Vagina (tissue), 2 donors: ENCODE data around the gene CYB5B.

Experiments used
- CTCF ChIP-seq, 3 experiments: fragments of 450-650 bp in 2 of 3; fragments of 200-600 bp in 1 of 3; sonication (generic) in 1 of 3; IDR thresholded peaks; one replicate each; pipeline ENCODE4 v1.5.1; 2017 to 2019; ENCODE audit warnings: antibody characterized with exemption in 3 of 3, mild to moderate bottlenecking in 2 of 3, moderate library complexity in 2 of 3
- POLR2A ChIP-seq, 2 donors: fragments of 450-650 bp; IDR thresholded peaks; one replicate each; pipeline ENCODE4 v1.6.1; 2017; ENCODE audit warnings: antibody characterized with exemption in 2 of 2, mild to moderate bottlenecking in 2 of 2, moderate library complexity in 2 of 2
- POLR2AphosphoS5 ChIP-seq, 2 donors: sonication (generic); formaldehyde crosslinking; IDR thresholded peaks; one replicate each; pipeline ENCODE4 v1.9.0; 2017; ENCODE audit warnings: antibody characterized with exemption in 2 of 2, mild to moderate bottlenecking in 2 of 2, low read depth in 1 of 2; ENCODE audit not compliant: insufficient read depth in 1 of 2

- TF ChIP-seq CTCF (IDR thresholded peaks at IDR 0.05) (no peak), POLR2AphosphoS5 (IDR thresholded peaks at IDR 0.05; ENCODE audit: insufficient read depth in 1 of 2, low read depth in 1 of 2) (peak; percentile 94 to 97), POLR2A (IDR thresholded peaks at IDR 0.05) (peak in 1 of 2 donors; percentile 72)
These were observed at the start of gene CYB5B for GRCh38 chr16:69424053-69424934.
